ENCODE data around the gene BCLAF1.

The BCLAF1 gene

DNA sequence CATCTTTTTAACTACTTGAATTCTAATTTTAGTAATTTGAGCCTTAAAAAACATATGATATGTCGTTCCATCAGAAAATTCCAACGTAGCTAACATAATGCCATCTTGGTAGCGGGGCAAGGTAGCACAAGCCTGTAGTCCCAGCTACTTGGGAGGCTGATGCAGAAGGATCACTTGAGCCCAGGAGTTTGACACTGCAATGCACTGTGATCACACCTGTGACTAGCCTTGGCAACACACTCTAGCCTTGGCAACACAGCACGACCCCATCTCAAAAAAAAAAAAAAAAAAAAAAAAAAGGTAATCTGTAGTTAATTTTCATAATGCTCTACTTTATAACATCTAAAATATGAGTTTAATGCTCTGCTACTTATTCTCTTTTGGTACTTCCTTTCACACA, 6.7 kb downstream of the BCLAF1 start:
- no peak for DNase-seq (ENCODE audit: extremely low read depth, low read depth)
- H3K4me3 ChIP-seq (replicated peaks; ENCODE audit: low read depth, low read length): no peak overlapping the region
- TF ChIP-seq, protein P1, sequence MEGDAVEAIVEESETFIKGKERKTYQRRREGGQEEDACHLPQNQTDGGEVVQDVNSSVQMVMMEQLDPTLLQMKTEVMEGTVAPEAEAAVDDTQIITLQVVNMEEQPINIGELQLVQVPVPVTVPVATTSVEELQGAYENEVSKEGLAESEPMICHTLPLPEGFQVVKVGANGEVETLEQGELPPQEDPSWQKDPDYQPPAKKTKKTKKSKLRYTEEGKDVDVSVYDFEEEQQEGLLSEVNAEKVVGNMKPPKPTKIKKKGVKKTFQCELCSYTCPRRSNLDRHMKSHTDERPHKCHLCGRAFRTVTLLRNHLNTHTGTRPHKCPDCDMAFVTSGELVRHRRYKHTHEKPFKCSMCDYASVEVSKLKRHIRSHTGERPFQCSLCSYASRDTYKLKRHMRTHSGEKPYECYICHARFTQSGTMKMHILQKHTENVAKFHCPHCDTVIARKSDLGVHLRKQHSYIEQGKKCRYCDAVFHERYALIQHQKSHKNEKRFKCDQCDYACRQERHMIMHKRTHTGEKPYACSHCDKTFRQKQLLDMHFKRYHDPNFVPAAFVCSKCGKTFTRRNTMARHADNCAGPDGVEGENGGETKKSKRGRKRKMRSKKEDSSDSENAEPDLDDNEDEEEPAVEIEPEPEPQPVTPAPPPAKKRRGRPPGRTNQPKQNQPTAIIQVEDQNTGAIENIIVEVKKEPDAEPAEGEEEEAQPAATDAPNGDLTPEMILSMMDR (IDR thresholded peaks at IDR 0.05; ENCODE audit: low read depth, low read length, missing control alignments): no peak

DNA sequence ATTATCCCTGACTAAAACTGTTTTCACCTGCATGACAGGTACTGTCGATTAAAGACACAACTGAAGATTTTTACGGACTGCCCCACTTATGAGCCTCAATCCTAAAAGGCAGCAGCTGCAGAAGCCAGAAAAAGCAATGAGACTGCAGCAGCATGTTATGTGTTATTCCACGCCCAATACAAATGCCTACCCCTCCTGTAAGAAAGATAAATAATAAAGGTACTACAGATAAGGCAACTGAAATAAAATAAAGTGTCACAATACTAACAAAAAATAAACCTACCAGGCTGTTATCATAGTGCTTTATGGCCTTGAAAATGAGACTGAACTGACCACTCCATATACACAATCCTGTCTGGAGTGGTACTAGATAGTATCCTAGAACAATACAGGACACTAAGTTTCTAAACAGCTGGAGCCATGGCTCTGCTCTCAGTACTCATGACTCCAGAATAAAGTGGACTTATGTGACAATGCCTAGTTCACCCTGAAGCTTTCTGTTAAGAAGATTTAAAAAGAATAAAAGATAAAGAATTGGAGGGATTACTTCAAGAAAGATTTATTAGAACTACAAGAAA, 9.5 kb downstream of the BCLAF1 start:
- TF ChIP-seq, protein P1 (IDR thresholded peaks at IDR 0.05; ENCODE audit: low read depth, low read length, missing control alignments): no peak
- no peak for DNase-seq (ENCODE audit: extremely low read depth, low read depth)
- H3K4me3 ChIP-seq (replicated peaks; ENCODE audit: low read depth, low read length): no peak overlapping the region

DNA sequence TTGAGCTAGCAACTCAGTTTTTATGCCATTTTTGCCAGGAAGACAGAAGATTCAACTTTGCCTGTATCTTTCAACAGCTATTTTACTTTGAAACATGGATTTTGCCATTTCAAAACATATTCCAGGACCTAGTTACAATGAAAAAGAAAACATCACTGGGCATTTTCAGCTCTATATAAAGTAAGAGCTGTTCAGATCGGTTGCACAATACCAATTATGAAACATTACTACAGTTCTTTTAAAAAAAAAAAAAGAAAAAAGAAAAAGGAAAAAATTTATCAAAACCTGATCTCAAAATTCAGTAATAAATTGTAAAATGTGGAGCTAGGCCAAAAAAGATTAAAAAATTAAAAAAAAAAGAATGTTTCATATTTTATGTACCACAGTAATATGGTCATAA, 15.6 kb downstream of the BCLAF1 start:
- no peak for DNase-seq (ENCODE audit: extremely low read depth, low read depth)
- TF ChIP-seq, protein P1 (IDR thresholded peaks at IDR 0.05; ENCODE audit: low read depth, low read length, missing control alignments): no peak
- no peak overlapping the region for H3K4me3 ChIP-seq (replicated peaks; ENCODE audit: low read depth, low read length)

DNA sequence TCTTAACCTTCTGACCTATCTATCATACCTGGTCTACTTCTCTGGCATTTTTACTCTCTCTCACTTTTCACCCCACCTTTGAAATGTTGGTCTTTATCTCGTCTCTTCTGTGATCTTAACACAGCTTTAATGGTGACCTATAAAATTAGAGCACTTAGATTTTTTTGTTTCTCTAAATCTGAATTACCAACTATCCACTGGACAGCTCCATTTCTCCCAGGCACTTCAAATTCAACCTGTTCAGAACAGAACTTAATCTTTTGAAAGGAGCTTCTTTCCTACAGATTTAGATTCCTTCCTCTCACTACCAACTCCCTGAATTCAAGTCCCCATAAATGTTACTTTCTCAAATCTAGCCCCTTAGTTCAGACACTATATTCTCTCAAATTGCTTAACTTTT, 24.5 kb downstream of the BCLAF1 start:
- TF ChIP-seq, protein P1 (IDR thresholded peaks at IDR 0.05; ENCODE audit: low read depth, low read length, missing control alignments): no peak
- no peak overlapping the region for H3K4me3 ChIP-seq (replicated peaks; ENCODE audit: low read depth, low read length)
- DNase-seq (ENCODE audit: extremely low read depth, low read depth): no peak

DNA sequence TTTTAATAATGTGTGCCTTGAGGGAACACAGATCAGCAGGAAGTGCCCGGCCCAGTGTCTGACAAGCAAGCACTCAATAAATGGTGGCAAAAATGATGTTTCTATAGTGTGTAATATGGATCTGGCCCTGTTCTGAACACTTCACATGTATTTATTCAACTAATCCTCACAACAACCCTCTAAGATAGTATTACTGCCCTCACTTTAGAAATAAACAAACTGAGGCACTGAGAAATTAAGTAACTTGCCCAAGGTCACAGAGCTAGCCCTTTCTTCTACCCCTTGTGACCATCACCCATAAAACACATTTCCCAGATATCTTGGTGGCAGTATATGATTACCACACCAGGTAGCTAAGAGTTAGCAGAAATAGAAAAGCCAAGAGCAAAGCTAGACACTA, 26.7 kb downstream of the BCLAF1 start:
- TF ChIP-seq, protein P1 (IDR thresholded peaks at IDR 0.05; ENCODE audit: low read depth, low read length, missing control alignments): no peak
- no peak overlapping the region for H3K4me3 ChIP-seq (replicated peaks; ENCODE audit: low read depth, low read length)
- DNase-seq (ENCODE audit: extremely low read depth, low read depth): no peak

DNA sequence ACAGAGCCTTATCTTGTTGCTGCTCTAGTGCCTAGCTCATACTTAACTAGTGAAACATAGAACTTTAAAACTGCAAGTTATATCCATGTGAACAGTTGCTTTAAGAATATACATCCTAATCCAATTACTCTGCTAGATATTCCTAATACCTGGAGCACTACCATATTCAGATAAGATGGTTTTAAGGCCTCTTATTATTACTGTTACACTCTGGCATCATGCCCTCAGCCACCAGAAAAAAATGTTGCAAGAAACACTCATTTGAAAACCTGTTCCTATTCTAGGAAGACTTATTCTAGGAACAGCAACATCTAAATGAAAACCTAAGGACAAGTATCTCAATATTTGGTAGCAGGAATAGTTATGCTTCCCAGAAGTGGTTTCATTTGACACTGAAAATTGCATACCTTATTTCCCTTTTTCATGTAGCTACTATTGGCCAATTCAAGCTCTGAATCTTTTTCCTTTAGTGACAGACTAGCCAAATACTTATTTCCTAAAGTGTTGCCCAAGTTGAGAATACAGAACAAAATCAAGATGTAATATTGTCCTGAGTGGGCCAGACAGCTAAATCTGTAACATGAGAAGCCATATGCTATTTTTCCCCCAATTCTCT, 34.7 kb downstream of the BCLAF1 start:
- H3K4me3 ChIP-seq (replicated peaks; ENCODE audit: low read depth, low read length): no peak overlapping the region
- TF ChIP-seq, protein P1 (IDR thresholded peaks at IDR 0.05; ENCODE audit: low read depth, low read length, missing control alignments): no peak
- DNase-seq (ENCODE audit: extremely low read depth, low read depth): no peak

DNA sequence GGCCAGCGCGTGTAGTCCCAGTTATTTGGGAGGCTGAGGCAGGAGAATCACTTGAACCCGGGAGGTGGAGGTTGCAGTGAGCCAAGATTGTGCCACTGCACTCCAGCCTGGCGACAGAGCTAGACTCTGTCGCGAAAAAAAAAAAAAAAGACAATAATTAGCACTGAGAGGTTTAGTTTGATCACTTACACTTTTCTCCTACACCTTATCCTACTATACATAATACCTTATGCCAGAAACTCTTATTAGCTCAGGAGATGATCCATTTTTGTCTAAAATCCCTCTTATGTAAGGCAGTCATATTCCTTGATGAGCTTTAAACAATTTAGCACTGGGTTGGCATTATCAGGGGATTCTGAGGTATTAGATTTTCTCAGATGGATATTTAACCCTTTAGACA, 35.9 kb downstream of the BCLAF1 start:
- no peak overlapping the region for H3K4me3 ChIP-seq (replicated peaks; ENCODE audit: low read depth, low read length)
- TF ChIP-seq, protein P1 (IDR thresholded peaks at IDR 0.05; ENCODE audit: low read depth, low read length, missing control alignments): no peak
- DNase-seq (ENCODE audit: extremely low read depth, low read depth): no peak

Data from HFF-Myc (cell line).